Vagina (tissue), 2 donors: ENCODE measurements around the gene ARHGEF39.

Experiments
- CTCF ChIP-seq, 3 experiments: fragments of 450-650 bp in 2 of 3; fragments of 200-600 bp in 1 of 3; sonication (generic) in 1 of 3; IDR thresholded peaks; one replicate each; pipeline ENCODE4 v1.5.1; 2017 to 2019; ENCODE audit warnings: antibody characterized with exemption in 3 of 3, mild to moderate bottlenecking in 2 of 3, moderate library complexity in 2 of 3
- POLR2A ChIP-seq, 2 donors: fragments of 450-650 bp; IDR thresholded peaks; one replicate each; pipeline ENCODE4 v1.6.1; 2017; ENCODE audit warnings: antibody characterized with exemption in 2 of 2, mild to moderate bottlenecking in 2 of 2, moderate library complexity in 2 of 2
- POLR2AphosphoS5 ChIP-seq, 2 donors: sonication (generic); formaldehyde crosslinking; IDR thresholded peaks; one replicate each; pipeline ENCODE4 v1.9.0; 2017; ENCODE audit warnings: antibody characterized with exemption in 2 of 2, mild to moderate bottlenecking in 2 of 2, low read depth in 1 of 2; ENCODE audit not compliant: insufficient read depth in 1 of 2

DNA sequence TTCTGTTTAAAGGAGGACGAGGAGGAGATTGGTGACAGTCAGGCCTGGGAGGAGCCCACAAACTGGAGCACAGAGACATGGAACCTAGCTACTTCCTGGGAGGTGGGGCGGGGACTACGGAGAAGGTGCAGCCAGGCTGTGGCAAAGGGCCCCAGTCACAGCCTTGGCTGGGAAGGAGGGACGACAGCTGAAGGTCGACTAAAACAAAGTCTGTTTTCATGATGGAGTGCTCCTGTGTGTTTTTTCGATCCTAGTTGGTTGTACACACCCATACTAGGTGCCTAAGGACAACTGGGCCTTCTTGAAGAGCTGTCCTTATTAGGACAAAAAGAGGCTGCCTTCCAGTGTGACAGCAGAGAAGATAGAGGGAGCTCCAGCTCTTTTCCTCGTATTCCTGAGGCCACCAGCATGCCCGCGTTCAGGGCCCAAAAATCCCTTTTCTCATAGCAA is 4.0 kb downstream of the ARHGEF39 start:
- no peak for TF ChIP-seq CTCF (IDR thresholded peaks at IDR 0.05)
- TF ChIP-seq POLR2A (IDR thresholded peaks at IDR 0.05), result no peak
- peak in 1 of 2 donors; percentile 17 for TF ChIP-seq POLR2AphosphoS5 (IDR thresholded peaks at IDR 0.05; ENCODE audit: insufficient read depth in 1 of 2, low read depth in 1 of 2)
